ENCODE results near the gene CNN3. TPM values are rescaled to one million over a fixed set of nuclear protein-coding genes. Genes with fewer than 3 reads are reported as not detected.

The CNN3 gene
- total and polyA plus RNA-seq, 2 donors (not counting 1 experiment from before 2014, with no cell fraction given): 2.3 to 17.2 TPM

GRCh38 chr1:94884106-94884505 lies 42.8 kb downstream of the CNN3 start:
- 81% methylated on average over 5 of the region's 6 CpGs for WGBS (ENCODE audit: insufficient coverage)

GRCh38 chr1:94883691-94884090 lies 43.2 kb downstream of the CNN3 start:
- no peaks in the 10 kb centered on the region for H3K27me3 ChIP-seq (replicated peaks in 1 of 4; ENCODE audit: control extremely low read depth in 1 of 4, control insufficient read depth in 3 of 4, insufficient read depth in 4 of 4, low read length in 3 of 4)
- no peak overlapping the region for H3K4me3 ChIP-seq (ENCODE audit: control extremely low read depth in 1 of 5, extremely low read depth in 1 of 5, insufficient read depth in 1 of 5, low read depth in 2 of 5, low read length in 4 of 5)
- peaks cover 9% of the 10 kb centered on the region for H3K4me1 Mint-ChIP-seq
- H3K27ac Mint-ChIP-seq: no peak overlapping the region
- peak overlapping the region; percentile 51 for H3K4me3 Mint-ChIP-seq
- no peaks in the 10 kb centered on the region for H3K9me3 Mint-ChIP-seq (ENCODE audit: insufficient read depth)
- no peaks in the 10 kb centered on the region for H3K9me3 ChIP-seq (ENCODE audit: control extremely low read depth in 1 of 3, control insufficient read depth in 2 of 3, insufficient read depth in 1 of 3, low read length in 2 of 3)
- H3K4me1 ChIP-seq (ENCODE audit: control insufficient read depth in 2 of 2, insufficient read depth in 2 of 2, low read length in 2 of 2): peaks cover 0 to 4% of the 10 kb centered on the region in 2 donors
- H3K4me2 ChIP-seq (replicated peaks; ENCODE audit: low read depth, low read length, poor library complexity, severe bottlenecking): peak overlapping the region; percentile 33
- ATAC-seq (ENCODE audit: low read depth) (no peak), DNase-seq (peak; percentile 9)
- CTCF ChIA-PET: no interaction called here
- TF ChIP-seq EZH2 (IDR thresholded peaks at IDR 0.05; ENCODE audit: borderline replicate concordance, insufficient read depth, low read depth, low read length, poor library complexity, severe bottlenecking) (no peak), CTCF (IDR thresholded peaks at IDR 0.05) (no peak)
- H3K27ac ChIP-seq (ENCODE audit: low read length in 2 of 2): no peak overlapping the region
- H3K27me3 Mint-ChIP-seq: no peaks in the 10 kb centered on the region
- no CpG with 5 or more reads among the region's 4 CpGs for WGBS (ENCODE audit: insufficient coverage)
- no peaks in the 10 kb centered on the region for H3K79me2 ChIP-seq (ENCODE audit: control insufficient read depth, insufficient read depth, low read length)
- POLR2A ChIA-PET: no interaction called here
- no peaks in the 10 kb centered on the region for H3K36me3 ChIP-seq (replicated peaks in 1 of 2; ENCODE audit: control extremely low read depth in 1 of 2, control insufficient read depth in 1 of 2, extremely low read depth in 1 of 2, insufficient read depth in 2 of 2, low read length in 1 of 2)
- no peak overlapping the region for H3K9ac ChIP-seq (ENCODE audit: low read length)
- intact Hi-C loops (cut with micrococcal nuclease): no loop called here
- H2AFZ ChIP-seq (ENCODE audit: insufficient read depth, low read depth, low read length, poor library complexity, severe bottlenecking): peak overlapping the region; percentile 76
- no peaks in the 10 kb centered on the region for H4K20me1 ChIP-seq (ENCODE audit: control insufficient read depth, insufficient read depth, low read length, poor library complexity, severe bottlenecking)

More at GRCh38 chr1:94884106-94884505, 42.8 kb downstream of the CNN3 start:
- Histone ChIP-seq H3K4me3 (ENCODE audit: control extremely low read depth in 1 of 5, extremely low read depth in 1 of 5, insufficient read depth in 1 of 5, low read depth in 2 of 5, low read length in 4 of 5) (no peak overlapping the region), H3K9ac (ENCODE audit: low read length) (no peak overlapping the region), H3K4me2 (replicated peaks; ENCODE audit: low read depth, low read length, poor library complexity, severe bottlenecking) (no peak overlapping the region), H3K79me2 (ENCODE audit: control insufficient read depth, insufficient read depth, low read length) (no peaks in the 10 kb centered on the region), H3K36me3 (replicated peaks in 1 of 2; ENCODE audit: control extremely low read depth in 1 of 2, control insufficient read depth in 1 of 2, extremely low read depth in 1 of 2, insufficient read depth in 2 of 2, low read length in 1 of 2) (no peaks in the 10 kb centered on the region), H3K4me1 (ENCODE audit: control insufficient read depth in 2 of 2, insufficient read depth in 2 of 2, low read length in 2 of 2) (peaks cover 0 to 4% of the 10 kb centered on the region in 2 donors), H3K9me3 (ENCODE audit: control extremely low read depth in 1 of 3, control insufficient read depth in 2 of 3, insufficient read depth in 1 of 3, low read length in 2 of 3) (no peaks in the 10 kb centered on the region), H3K27me3 (replicated peaks in 1 of 4; ENCODE audit: control extremely low read depth in 1 of 4, control insufficient read depth in 3 of 4, insufficient read depth in 4 of 4, low read length in 3 of 4) (no peaks in the 10 kb centered on the region), H4K20me1 (ENCODE audit: control insufficient read depth, insufficient read depth, low read length, poor library complexity, severe bottlenecking) (no peaks in the 10 kb centered on the region), H3K27ac (ENCODE audit: low read length in 2 of 2) (no peak overlapping the region), H2AFZ (ENCODE audit: insufficient read depth, low read depth, low read length, poor library complexity, severe bottlenecking) (peak overlapping the region; percentile 76)
- intact Hi-C loops (cut with micrococcal nuclease): no loop called here
- ATAC-seq (ENCODE audit: low read depth) (no peak), DNase-seq (no peak)
- Mint-ChIP-seq H3K4me1 (peaks cover 9% of the 10 kb centered on the region), H3K9me3 (ENCODE audit: insufficient read depth) (no peaks in the 10 kb centered on the region), H3K4me3 (no peak overlapping the region), H3K27ac (no peak overlapping the region), H3K27me3 (no peaks in the 10 kb centered on the region)
- no peak for TF ChIP-seq CTCF (IDR thresholded peaks at IDR 0.05)
- no peak for TF ChIP-seq EZH2 (IDR thresholded peaks at IDR 0.05; ENCODE audit: borderline replicate concordance, insufficient read depth, low read depth, low read length, poor library complexity, severe bottlenecking)
- ChIA-PET CTCF (no interaction called here), POLR2A (no interaction called here)

Data from B cell (primary cell).